Measurements from ENCODE around the gene PDZRN3.

- TF ChIP-seq CTCF (IDR thresholded peaks at IDR 0.05) (no peak), POLR2A (IDR thresholded peaks at IDR 0.05) (no peak)
Measured at GRCh38 chr3:73663495-73663894, 38.8 kb upstream of the PDZRN3 start.
